ENCODE data around the gene OTOG.

- TF ChIP-seq POLR2A (IDR thresholded peaks at IDR 0.05) = no peak
- TF ChIP-seq, protein P1, sequence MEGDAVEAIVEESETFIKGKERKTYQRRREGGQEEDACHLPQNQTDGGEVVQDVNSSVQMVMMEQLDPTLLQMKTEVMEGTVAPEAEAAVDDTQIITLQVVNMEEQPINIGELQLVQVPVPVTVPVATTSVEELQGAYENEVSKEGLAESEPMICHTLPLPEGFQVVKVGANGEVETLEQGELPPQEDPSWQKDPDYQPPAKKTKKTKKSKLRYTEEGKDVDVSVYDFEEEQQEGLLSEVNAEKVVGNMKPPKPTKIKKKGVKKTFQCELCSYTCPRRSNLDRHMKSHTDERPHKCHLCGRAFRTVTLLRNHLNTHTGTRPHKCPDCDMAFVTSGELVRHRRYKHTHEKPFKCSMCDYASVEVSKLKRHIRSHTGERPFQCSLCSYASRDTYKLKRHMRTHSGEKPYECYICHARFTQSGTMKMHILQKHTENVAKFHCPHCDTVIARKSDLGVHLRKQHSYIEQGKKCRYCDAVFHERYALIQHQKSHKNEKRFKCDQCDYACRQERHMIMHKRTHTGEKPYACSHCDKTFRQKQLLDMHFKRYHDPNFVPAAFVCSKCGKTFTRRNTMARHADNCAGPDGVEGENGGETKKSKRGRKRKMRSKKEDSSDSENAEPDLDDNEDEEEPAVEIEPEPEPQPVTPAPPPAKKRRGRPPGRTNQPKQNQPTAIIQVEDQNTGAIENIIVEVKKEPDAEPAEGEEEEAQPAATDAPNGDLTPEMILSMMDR (IDR thresholded peaks at IDR 0.05) = no peak
Measured at GRCh38 chr11:17613428-17613962, 66.4 kb downstream of the OTOG start.
